Mucosa of rectum (tissue), 2 donors: Measurements from ENCODE around the gene ADCY3.

Experiments
- H3K27ac ChIP-seq, 2 donors: one replicate each; pipeline ENCODE4 v1.7.0; 2013; ENCODE audit warnings: inconsistent platforms in 2 of 2, low read depth in 2 of 2, low read length in 2 of 2
- H3K27me3 ChIP-seq, 2 donors: one replicate each; pipeline ENCODE4 v1.7.0; 2013; ENCODE audit warnings: low read length in 2 of 2; ENCODE audit not compliant: control insufficient read depth in 2 of 2, insufficient read depth in 2 of 2
- H3K36me3 ChIP-seq, 2 donors: one replicate each; pipeline ENCODE4 v1.7.0; 2013; ENCODE audit warnings: low read length in 2 of 2; ENCODE audit not compliant: control insufficient read depth in 2 of 2, insufficient read depth in 2 of 2
- H3K4me1 ChIP-seq, 2 donors: one replicate each; pipeline ENCODE4 v1.7.0; 2013; ENCODE audit warnings: low read length in 2 of 2, mild to moderate bottlenecking in 1 of 2; ENCODE audit not compliant: control insufficient read depth in 2 of 2, insufficient read depth in 2 of 2
- H3K4me3 ChIP-seq, 2 donors: one replicate each; pipeline ENCODE4 v1.7.0; 2013; ENCODE audit warnings: low read length in 2 of 2
- H3K9ac ChIP-seq, 2 donors: one replicate each; pipeline ENCODE4 v1.7.0; 2013; ENCODE audit warnings: low read length in 2 of 2, low read depth in 1 of 2, mild to moderate bottlenecking in 1 of 2
- H3K9me3 ChIP-seq, 2 donors: one replicate each; pipeline ENCODE4 v1.7.0; 2013; ENCODE audit warnings: low read length in 2 of 2; ENCODE audit not compliant: control insufficient read depth in 2 of 2
- donor health status: healthy.
- donor health status: Normal muscosa, but diverticular disease.

ADCY3 gene

DNA sequence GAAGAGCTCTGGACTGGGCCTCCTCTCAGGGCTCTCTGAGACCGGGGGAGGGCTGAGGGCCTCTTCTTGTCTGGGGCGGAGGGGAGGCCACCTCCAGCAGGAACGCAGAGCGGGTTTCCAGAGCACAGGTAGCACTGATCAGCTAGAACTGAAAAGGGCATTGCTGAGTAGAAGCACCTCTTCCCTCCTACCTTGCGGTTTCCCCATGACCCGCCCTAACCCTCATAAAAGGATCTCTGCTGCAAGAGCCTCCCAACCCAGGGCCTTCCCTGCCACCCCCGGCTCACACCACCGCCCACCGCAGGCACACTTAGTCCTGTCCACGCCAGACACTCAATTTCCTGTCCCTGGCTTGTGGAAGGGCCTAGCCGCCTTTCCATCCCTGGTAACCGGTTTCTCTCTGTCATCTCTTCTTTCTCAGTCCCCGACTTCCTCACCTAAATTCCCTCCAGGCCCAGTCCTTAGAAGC, 966 bp downstream of the ADCY3 start:
- H3K27ac ChIP-seq, result peak overlapping the region; percentile 24 to 49
- H3K4me1 ChIP-seq, result peaks cover 20 to 25% of the 10 kb centered on the region in 2 donors
- H3K9ac ChIP-seq, result peak overlapping the region; percentile 35 to 67
- H3K27me3 ChIP-seq, result no peaks in the 10 kb centered on the region
- H3K4me3 ChIP-seq, result peak overlapping the region; percentile 58 to 76
- no peaks in the 10 kb centered on the region for H3K9me3 ChIP-seq
- H3K36me3 ChIP-seq, result no peaks in the 10 kb centered on the region

DNA sequence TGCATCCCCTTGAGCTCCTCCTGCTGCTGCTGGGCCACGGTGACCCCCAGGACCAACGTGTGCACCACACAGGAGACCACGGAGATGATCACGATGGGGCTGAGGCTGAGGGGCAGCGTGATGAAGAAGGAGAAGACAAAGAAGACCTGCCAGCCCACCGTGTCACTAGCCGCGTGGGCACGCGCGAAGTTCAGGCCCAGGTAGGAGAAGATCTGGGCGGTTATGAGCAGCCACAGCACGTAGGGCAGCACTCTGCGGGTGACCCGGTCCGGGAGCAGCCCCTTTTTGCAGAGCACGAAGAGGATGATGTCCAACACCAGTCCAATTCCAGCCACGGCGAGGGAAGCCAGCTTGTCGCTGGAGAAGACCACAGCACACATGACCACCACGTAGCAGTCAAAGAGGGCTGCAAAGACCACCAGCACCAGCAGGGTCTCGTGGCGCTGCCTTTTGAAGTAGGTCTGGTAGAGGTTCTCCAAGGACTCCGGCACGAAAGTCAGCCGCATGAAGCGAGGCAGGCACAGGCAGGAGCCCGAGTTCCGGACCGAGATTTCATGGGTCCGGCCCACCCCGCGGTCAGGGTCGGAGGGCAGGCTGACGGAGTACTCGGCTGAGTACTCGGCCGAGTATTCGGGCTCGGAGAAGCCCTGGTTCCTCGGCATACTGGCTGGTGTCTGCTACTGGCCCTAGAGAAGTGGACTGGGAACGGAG, 1.6 kb downstream of the ADCY3 start:
- H3K9ac ChIP-seq, result peak overlapping the region in 1 of 2 donors; percentile 67
- peak overlapping the region in 1 of 2 donors; percentile 49 for H3K27ac ChIP-seq
- no peaks in the 10 kb centered on the region for H3K9me3 ChIP-seq
- H3K27me3 ChIP-seq, result no peaks in the 10 kb centered on the region
- H3K4me3 ChIP-seq, result peak overlapping the region; percentile 58 to 76
- H3K36me3 ChIP-seq, result no peaks in the 10 kb centered on the region
- peaks cover 21 to 27% of the 10 kb centered on the region in 2 donors for H3K4me1 ChIP-seq

DNA sequence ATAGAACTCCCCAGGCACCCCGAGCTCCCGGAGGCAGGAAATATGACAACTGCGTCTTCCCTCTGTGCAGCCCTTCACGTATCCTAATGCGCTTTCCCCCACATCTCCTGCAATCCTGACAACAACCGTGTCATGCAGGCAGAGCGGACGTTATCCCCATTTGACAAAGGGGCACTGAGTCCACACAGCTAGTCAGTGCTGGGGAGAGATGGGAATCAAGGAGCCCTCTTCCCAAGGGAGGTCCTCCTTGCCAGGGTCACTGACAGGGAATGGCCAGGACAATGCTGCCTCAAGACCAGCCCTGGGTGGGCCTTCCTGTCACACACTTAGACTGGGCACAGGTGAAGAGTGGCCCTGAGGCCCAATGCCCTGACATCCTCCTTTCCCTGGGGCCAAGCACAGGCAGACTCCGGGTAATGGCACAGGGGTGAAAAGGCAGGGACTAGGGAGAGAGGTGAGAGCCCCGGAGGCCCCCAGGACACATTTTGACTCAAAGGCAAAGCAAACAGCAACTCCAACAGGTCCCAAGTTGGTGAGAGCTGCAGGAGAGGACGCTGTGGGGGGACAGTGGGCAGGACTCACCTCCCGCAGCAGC, 2.2 kb downstream of the ADCY3 start:
- H3K9me3 ChIP-seq, result no peaks in the 10 kb centered on the region
- no peaks in the 10 kb centered on the region for H3K36me3 ChIP-seq
- H3K4me3 ChIP-seq, result peak overlapping the region; percentile 28 to 76
- H3K9ac ChIP-seq, result peak overlapping the region in 1 of 2 donors; percentile 22
- H3K27me3 ChIP-seq, result no peaks in the 10 kb centered on the region
- no peak overlapping the region for H3K27ac ChIP-seq
- H3K4me1 ChIP-seq, result peaks cover 28 to 33% of the 10 kb centered on the region in 2 donors

DNA sequence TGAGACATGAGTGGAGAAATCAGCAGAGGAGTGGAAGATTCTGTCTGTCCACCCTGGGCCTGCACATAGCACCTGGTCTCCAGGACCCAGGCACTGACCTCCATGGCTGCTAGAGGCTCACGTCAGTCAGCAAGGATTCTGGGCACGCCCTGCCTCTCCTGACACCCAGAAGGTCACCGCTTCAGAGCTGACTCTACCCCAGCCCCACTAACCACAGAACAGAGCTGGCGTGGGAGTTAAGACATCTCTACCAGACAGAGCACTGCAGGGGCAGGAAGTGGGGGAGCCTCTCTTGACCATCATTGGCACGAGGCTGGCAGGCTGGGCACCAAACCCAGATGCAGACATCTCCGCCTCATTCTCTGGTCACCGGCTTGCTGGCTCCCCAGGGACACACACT, 3.0 kb downstream of the ADCY3 start:
- no peak overlapping the region for H3K27ac ChIP-seq
- H3K4me3 ChIP-seq, result no peak overlapping the region
- H3K4me1 ChIP-seq, result peaks cover 31 to 36% of the 10 kb centered on the region in 2 donors
- H3K9me3 ChIP-seq, result no peaks in the 10 kb centered on the region
- H3K36me3 ChIP-seq, result no peaks in the 10 kb centered on the region
- no peaks in the 10 kb centered on the region for H3K27me3 ChIP-seq
- no peak overlapping the region for H3K9ac ChIP-seq

DNA sequence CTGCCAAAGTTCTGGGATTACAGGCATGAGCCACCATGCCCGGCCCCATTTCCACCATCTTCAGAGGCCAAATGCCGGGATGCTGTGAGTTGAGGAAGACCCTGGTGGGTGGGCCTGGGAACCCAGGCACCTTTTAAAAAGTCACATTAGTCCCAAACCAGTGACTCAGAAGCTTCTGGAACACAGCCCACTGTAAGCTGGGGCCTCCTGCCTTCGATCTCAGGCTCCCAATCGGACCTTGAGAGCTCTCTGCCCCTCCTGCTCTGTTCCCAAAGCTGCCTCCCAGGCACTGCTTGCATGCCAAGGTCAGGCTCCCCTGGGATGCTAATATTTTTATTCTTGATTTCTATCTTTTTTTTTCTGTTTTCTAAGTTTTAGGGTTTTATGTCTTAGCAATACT, 4.2 kb downstream of the ADCY3 start:
- peaks cover 36 to 39% of the 10 kb centered on the region in 2 donors for H3K4me1 ChIP-seq

DNA sequence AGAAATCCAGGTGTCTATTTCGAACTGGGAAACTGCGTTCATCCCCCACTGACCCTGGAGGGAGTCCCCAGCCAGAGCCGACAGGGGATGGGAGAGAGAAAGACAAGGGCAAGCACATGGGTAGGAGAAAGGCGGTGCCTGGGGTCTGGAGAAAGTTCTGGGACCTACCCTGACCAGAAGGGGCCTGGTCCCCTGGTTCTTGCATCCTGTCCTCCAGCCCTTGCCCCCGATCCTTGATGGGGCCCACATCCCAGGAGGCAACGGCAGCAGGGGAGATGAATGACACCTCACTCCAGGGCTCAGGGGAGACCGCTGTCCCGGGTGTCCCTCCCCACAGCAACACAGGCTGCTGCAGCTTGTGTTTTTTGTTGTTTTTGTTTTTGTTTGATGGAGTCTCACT, 4.9 kb downstream of the ADCY3 start:
- Histone ChIP-seq H3K4me3 (no peak overlapping the region), H3K4me1 (peaks cover 36% of the 10 kb centered on the region in 2 donors)

More for the DNA sequence above, 4.2 kb downstream of the ADCY3 start:
- H3K9ac ChIP-seq, result no peak overlapping the region
- H3K27ac ChIP-seq, result no peak overlapping the region
- no peaks in the 10 kb centered on the region for H3K27me3 ChIP-seq
- H3K36me3 ChIP-seq, result no peaks in the 10 kb centered on the region
- H3K4me3 ChIP-seq, result no peak overlapping the region
- no peaks in the 10 kb centered on the region for H3K9me3 ChIP-seq

DNA sequence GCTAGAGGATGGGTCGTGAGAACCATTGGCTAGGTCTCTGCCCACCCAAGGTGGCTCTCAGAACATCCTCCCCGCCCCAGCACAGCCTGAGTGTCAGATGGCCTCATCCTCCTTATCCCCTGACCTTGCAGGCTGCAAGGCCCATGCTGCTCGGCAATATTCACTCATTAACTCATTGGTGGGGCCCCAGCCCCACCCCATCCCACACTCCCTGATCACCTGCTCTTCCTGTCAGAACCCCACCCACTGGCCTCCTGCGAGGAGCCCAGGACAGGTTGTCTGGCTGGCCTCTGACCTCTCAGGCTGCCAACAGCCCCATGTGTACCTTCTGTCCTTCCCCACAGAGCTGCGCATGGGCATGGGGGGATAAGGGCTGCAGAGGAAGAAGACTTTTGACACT, 5.3 kb downstream of the ADCY3 start:
- H3K9me3 ChIP-seq, result no peaks in the 10 kb centered on the region
- H3K4me1 ChIP-seq, result peaks cover 36% of the 10 kb centered on the region in 2 donors
- no peak overlapping the region for H3K9ac ChIP-seq
- H3K27ac ChIP-seq, result peak overlapping the region in 1 of 2 donors; percentile 6
- H3K36me3 ChIP-seq, result no peaks in the 10 kb centered on the region
- H3K27me3 ChIP-seq, result no peaks in the 10 kb centered on the region
- no peak overlapping the region for H3K4me3 ChIP-seq

More for the DNA sequence above, 4.9 kb downstream of the ADCY3 start:
- Histone ChIP-seq H3K36me3 (no peaks in the 10 kb centered on the region), H3K27me3 (no peaks in the 10 kb centered on the region), H3K9ac (no peak overlapping the region), H3K27ac (peak overlapping the region in 1 of 2 donors; percentile 6), H3K9me3 (no peaks in the 10 kb centered on the region)

DNA sequence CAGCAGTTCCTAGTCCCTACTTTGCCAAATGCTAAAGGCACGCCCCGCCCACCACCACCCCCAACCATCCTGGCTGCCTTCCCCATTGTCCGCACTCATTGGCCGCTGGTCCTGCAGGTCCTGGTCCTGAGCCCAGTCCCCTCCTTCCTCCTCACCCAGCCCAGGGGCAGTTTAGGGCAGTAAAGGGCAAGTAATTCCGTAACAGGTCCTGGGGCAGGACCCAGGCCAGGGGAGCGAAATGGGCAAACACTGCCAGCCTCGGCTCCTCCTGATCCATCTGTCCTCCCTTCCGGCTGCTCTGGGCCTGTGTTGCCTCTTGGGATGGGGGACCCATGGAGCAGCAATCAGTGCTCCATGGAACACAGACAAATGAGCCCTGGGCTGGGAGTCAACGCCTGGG, 6.1 kb downstream of the ADCY3 start:
- Histone ChIP-seq H3K9ac (no peak overlapping the region), H3K27me3 (no peaks in the 10 kb centered on the region), H3K36me3 (no peaks in the 10 kb centered on the region), H3K9me3 (no peaks in the 10 kb centered on the region), H3K27ac (no peak overlapping the region), H3K4me1 (peaks cover 32 to 34% of the 10 kb centered on the region in 2 donors), H3K4me3 (no peak overlapping the region)

DNA sequence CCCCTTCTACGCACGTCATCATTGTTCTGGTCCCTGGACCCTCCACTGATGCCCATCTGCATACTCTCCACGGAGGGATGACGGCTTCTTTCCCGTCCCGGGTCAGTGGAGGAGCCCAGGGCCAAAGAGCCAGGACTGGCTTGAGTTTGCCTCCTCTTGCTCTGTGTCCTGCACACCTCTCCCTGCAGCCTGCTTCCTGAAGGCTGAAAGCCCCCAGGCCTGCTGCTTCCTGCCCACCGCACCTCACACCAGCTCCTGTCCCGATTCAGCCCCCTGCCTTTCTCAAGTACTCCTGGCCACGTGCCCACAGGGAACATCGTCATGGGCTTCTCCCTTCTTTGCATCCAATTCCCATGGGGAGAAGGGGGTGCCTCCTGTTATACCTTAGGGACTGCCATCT, 7.1 kb downstream of the ADCY3 start:
- Histone ChIP-seq H3K27me3 (no peaks in the 10 kb centered on the region), H3K4me1 (peaks cover 25 to 29% of the 10 kb centered on the region in 2 donors), H3K4me3 (peak overlapping the region in 1 of 2 donors; percentile 21), H3K36me3 (no peaks in the 10 kb centered on the region), H3K9me3 (no peaks in the 10 kb centered on the region), H3K9ac (no peak overlapping the region), H3K27ac (peak overlapping the region; percentile 55 to 75)

DNA sequence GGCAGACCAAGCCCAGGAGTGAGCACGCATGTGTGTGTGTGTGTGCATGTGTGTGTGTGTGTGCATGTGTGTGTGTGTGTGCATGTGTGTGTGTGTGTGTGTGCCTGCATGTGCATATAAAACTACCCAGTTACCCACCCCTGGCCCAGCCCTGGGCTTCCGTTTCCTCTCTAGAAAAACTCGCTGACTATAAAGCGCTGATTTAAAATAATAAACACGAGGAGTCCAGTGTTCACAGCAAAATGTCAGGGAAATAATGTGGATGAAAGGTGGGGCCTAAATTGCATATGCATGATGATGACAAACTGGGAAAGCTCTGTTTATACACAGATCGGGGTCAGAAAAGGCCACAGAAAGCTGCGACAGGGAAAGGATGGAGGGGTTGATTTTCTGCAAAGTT, 7.5 kb downstream of the ADCY3 start:
- Histone ChIP-seq H3K9ac (no peak overlapping the region), H3K4me1 (peaks cover 23 to 26% of the 10 kb centered on the region in 2 donors), H3K27ac (peak overlapping the region; percentile 55 to 75), H3K27me3 (no peaks in the 10 kb centered on the region), H3K4me3 (peak overlapping the region in 1 of 2 donors; percentile 21), H3K36me3 (no peaks in the 10 kb centered on the region), H3K9me3 (no peaks in the 10 kb centered on the region)
